Measurements from ENCODE around the gene CCDC171.

CCDC171 gene

GRCh38 chr9:15724016-15724415 is 171.2 kb downstream of the CCDC171 start:
- Histone ChIP-seq H3K4me3 (ENCODE audit: low read depth, low read length, poor library complexity, severe bottlenecking) (no peak overlapping the region), H3K4me1 (ENCODE audit: insufficient read depth, low read length, severe bottlenecking) (no peaks in the 10 kb centered on the region), H3K36me3 (ENCODE audit: insufficient read depth, low read length) (no peaks in the 10 kb centered on the region), H3F3A (ENCODE audit: insufficient read depth, low read length) (no peaks in the 10 kb centered on the region), H2AFZ (ENCODE audit: low read length) (no peak overlapping the region), H3K9ac (ENCODE audit: low read length) (no peak overlapping the region), H3K79me2 (ENCODE audit: insufficient read depth, low read length) (no peaks in the 10 kb centered on the region), H4K20me1 (ENCODE audit: insufficient read depth, low read length) (no peaks in the 10 kb centered on the region), H3K9me2 (ENCODE audit: low read depth, low read length) (no peaks in the 10 kb centered on the region), H3K27ac (ENCODE audit: low read depth, low read length, poor library complexity, severe bottlenecking) (no peak overlapping the region), H3K4me2 (ENCODE audit: low read length) (no peak overlapping the region), H3K27me3 (ENCODE audit: insufficient read depth, low read length) (no peaks in the 10 kb centered on the region), H3K9me3 (ENCODE audit: low read length) (no peaks in the 10 kb centered on the region)
- TF ChIP-seq EZH2 (IDR thresholded peaks at IDR 0.05; ENCODE audit: borderline replicate concordance, low read length) (no peak), CTCF (IDR thresholded peaks at IDR 0.05; ENCODE audit: low read length) (no peak)

GRCh38 chr9:15724612-15725011 is 171.8 kb downstream of the CCDC171 start:
- Histone ChIP-seq H3K79me2 (ENCODE audit: insufficient read depth, low read length) (no peaks in the 10 kb centered on the region), H3K4me3 (ENCODE audit: low read depth, low read length, poor library complexity, severe bottlenecking) (no peak overlapping the region), H3K4me2 (ENCODE audit: low read length) (no peak overlapping the region), H3K27ac (ENCODE audit: low read depth, low read length, poor library complexity, severe bottlenecking) (no peak overlapping the region), H3K9ac (ENCODE audit: low read length) (no peak overlapping the region), H4K20me1 (ENCODE audit: insufficient read depth, low read length) (no peaks in the 10 kb centered on the region), H3K36me3 (ENCODE audit: insufficient read depth, low read length) (no peaks in the 10 kb centered on the region), H3K9me3 (ENCODE audit: low read length) (no peaks in the 10 kb centered on the region), H2AFZ (ENCODE audit: low read length) (no peak overlapping the region), H3F3A (ENCODE audit: insufficient read depth, low read length) (no peaks in the 10 kb centered on the region), H3K9me2 (ENCODE audit: low read depth, low read length) (no peaks in the 10 kb centered on the region), H3K27me3 (ENCODE audit: insufficient read depth, low read length) (no peaks in the 10 kb centered on the region), H3K4me1 (ENCODE audit: insufficient read depth, low read length, severe bottlenecking) (no peaks in the 10 kb centered on the region)
- TF ChIP-seq CTCF (IDR thresholded peaks at IDR 0.05; ENCODE audit: low read length), result no peak
- no peak for TF ChIP-seq EZH2 (IDR thresholded peaks at IDR 0.05; ENCODE audit: borderline replicate concordance, low read length)

GRCh38 chr9:15725953-15726352 is 173.1 kb downstream of the CCDC171 start:
- Histone ChIP-seq H3K9me3 (ENCODE audit: low read length) (no peaks in the 10 kb centered on the region), H3K9ac (ENCODE audit: low read length) (no peak overlapping the region), H3F3A (ENCODE audit: insufficient read depth, low read length) (no peaks in the 10 kb centered on the region), H3K36me3 (ENCODE audit: insufficient read depth, low read length) (no peaks in the 10 kb centered on the region), H3K4me2 (ENCODE audit: low read length) (no peak overlapping the region), H4K20me1 (ENCODE audit: insufficient read depth, low read length) (no peaks in the 10 kb centered on the region), H3K27ac (ENCODE audit: low read depth, low read length, poor library complexity, severe bottlenecking) (no peak overlapping the region), H3K27me3 (ENCODE audit: insufficient read depth, low read length) (no peaks in the 10 kb centered on the region), H3K4me1 (ENCODE audit: insufficient read depth, low read length, severe bottlenecking) (no peaks in the 10 kb centered on the region), H3K79me2 (ENCODE audit: insufficient read depth, low read length) (no peaks in the 10 kb centered on the region), H2AFZ (ENCODE audit: low read length) (no peak overlapping the region), H3K9me2 (ENCODE audit: low read depth, low read length) (no peaks in the 10 kb centered on the region), H3K4me3 (ENCODE audit: low read depth, low read length, poor library complexity, severe bottlenecking) (no peak overlapping the region)
- TF ChIP-seq CTCF (IDR thresholded peaks at IDR 0.05; ENCODE audit: low read length) (no peak), EZH2 (IDR thresholded peaks at IDR 0.05; ENCODE audit: borderline replicate concordance, low read length) (no peak)

All from OCI-LY1 (cell line).